DND-41 (cell line): Measurements from ENCODE around the gene FAM78A.

Experiments used
- ATAC-seq: fragments of 200-7000 bp; cut with Tn5 transposase; 3 replicates; pipeline ENCODE4 v1.9.1; 2021; ENCODE audit warnings: low read depth; ENCODE audit not compliant: insufficient read depth
- DNase-seq: peaks from one replicate; pipeline ENCODE4 v3.0.0-alpha.2; 2020
- H2AFZ ChIP-seq: 2 replicates; pipeline ENCODE4 v1.6.0; 2012; ENCODE audit warnings: low read depth, low read length
- H3K27ac ChIP-seq: 2 replicates; pipeline ENCODE4 v1.5.1; 2012; ENCODE audit warnings: low read length, inconsistent platforms
- H3K27me3 ChIP-seq: fragments of 200-600 bp; sonication (generic); 2 replicates; pipeline ENCODE4 v1.6.0; 2012; ENCODE audit warnings: low read length, mild to moderate bottlenecking, inconsistent platforms; ENCODE audit not compliant: insufficient read depth, poor library complexity
- H3K36me3 ChIP-seq: 2 replicates; pipeline ENCODE4 v1.5.1; 2012; ENCODE audit warnings: low read length, inconsistent platforms; ENCODE audit not compliant: insufficient read depth
- H3K4me1 ChIP-seq: 2 replicates; pipeline ENCODE4 v1.5.1; 2012; ENCODE audit warnings: mild to moderate bottlenecking, low read length; ENCODE audit not compliant: insufficient read depth
- H3K4me2 ChIP-seq: 2 replicates; pipeline ENCODE4 v1.6.0; 2012; ENCODE audit warnings: mild to moderate bottlenecking, moderate library complexity, low read length, inconsistent platforms; ENCODE audit not compliant: insufficient read depth
- H3K4me3 ChIP-seq, 2 experiments: fragments of 200-600 bp in 1 of 2; shearing (Covaris generic) in 1 of 2; 2 replicates each; pipeline ENCODE4 v1.5.1; 2012 to 2016; ENCODE audit warnings: inconsistent platforms in 2 of 2, low read length in 2 of 2, mild to moderate bottlenecking in 2 of 2, low read depth in 1 of 2, moderate library complexity in 1 of 2
- H3K79me2 ChIP-seq: 2 replicates; pipeline ENCODE4 v1.6.0; 2012; ENCODE audit warnings: low read length, inconsistent platforms; ENCODE audit not compliant: insufficient read depth
- H3K9ac ChIP-seq: 2 replicates; pipeline ENCODE4 v1.6.0; 2012; ENCODE audit warnings: low read depth, mild to moderate bottlenecking, inconsistent platforms, low read length, moderate library complexity
- H3K9me3 ChIP-seq: 2 replicates; pipeline ENCODE4 v1.5.1; 2012; ENCODE audit warnings: low read length, moderate library complexity, mild to moderate bottlenecking, inconsistent platforms; ENCODE audit not compliant: insufficient read depth, severe bottlenecking
- H4K20me1 ChIP-seq: 2 replicates; pipeline ENCODE4 v1.6.0; 2012; ENCODE audit warnings: low read length; ENCODE audit not compliant: insufficient read depth
- CTCF ChIP-seq: IDR thresholded peaks from 2 replicates; pipeline ENCODE4 v1.5.1; 2012; ENCODE audit warnings: borderline replicate concordance, low read length, moderate library complexity, mild to moderate bottlenecking; ENCODE audit not compliant: poor library complexity, severe bottlenecking; ENCODE audit errors: extremely low read depth
- EZH2 ChIP-seq: IDR thresholded peaks from 3 replicates; pipeline ENCODE4 v1.6.1; 2012; ENCODE audit warnings: borderline replicate concordance, low read depth, mild to moderate bottlenecking, moderate library complexity, low read length, inconsistent platforms; ENCODE audit not compliant: severe bottlenecking

FAM78A gene

GRCh38 chr9:131320031-131320685 is 43.8 kb upstream of the FAM78A start:
- no peak overlapping the region for H2AFZ ChIP-seq
- DNase-seq: no peak
- H3K36me3 ChIP-seq: no peaks in the 10 kb centered on the region
- no peaks in the 10 kb centered on the region for H3K4me1 ChIP-seq
- H3K79me2 ChIP-seq: no peaks in the 10 kb centered on the region
- H3K4me3 ChIP-seq: no peak overlapping the region
- H3K9me3 ChIP-seq: no peaks in the 10 kb centered on the region
- no peak overlapping the region for H3K9ac ChIP-seq
- no peaks in the 10 kb centered on the region for H4K20me1 ChIP-seq
- no peak for ATAC-seq
- no peak overlapping the region for H3K4me2 ChIP-seq
- H3K27ac ChIP-seq: no peak overlapping the region
- H3K27me3 ChIP-seq: no peaks in the 10 kb centered on the region
- TF ChIP-seq CTCF: no peak
- no peak for TF ChIP-seq EZH2

- no peak for DNase-seq
Observed at GRCh38 chr9:131319486-131319885, 43.2 kb upstream of the FAM78A start.

GRCh38 chr9:131318231-131319085 is 42.1 kb upstream of the FAM78A start:
- Histone ChIP-seq H3K4me3 (no peak overlapping the region), H3K36me3 (no peaks in the 10 kb centered on the region), H3K9ac (no peak overlapping the region), H3K4me2 (no peak overlapping the region), H3K79me2 (no peaks in the 10 kb centered on the region), H3K27ac (no peak overlapping the region), H2AFZ (no peak overlapping the region), H4K20me1 (no peaks in the 10 kb centered on the region), H3K27me3 (no peaks in the 10 kb centered on the region), H3K4me1 (no peaks in the 10 kb centered on the region), H3K9me3 (no peaks in the 10 kb centered on the region)
- TF ChIP-seq CTCF (no peak), EZH2 (no peak)
- ATAC-seq (no peak), DNase-seq (no peak)

More at GRCh38 chr9:131319486-131319885, 43.2 kb upstream of the FAM78A start:
- no peaks in the 10 kb centered on the region for H4K20me1 ChIP-seq
- no peaks in the 10 kb centered on the region for H3K27me3 ChIP-seq
- H3K4me3 ChIP-seq: no peak overlapping the region
- H3K36me3 ChIP-seq: no peaks in the 10 kb centered on the region
- no peaks in the 10 kb centered on the region for H3K9me3 ChIP-seq
- no peaks in the 10 kb centered on the region for H3K79me2 ChIP-seq
- no peak for ATAC-seq
- H3K4me1 ChIP-seq: no peaks in the 10 kb centered on the region
- TF ChIP-seq EZH2 (no peak), CTCF (no peak)
- no peak overlapping the region for H3K9ac ChIP-seq
- H3K27ac ChIP-seq: no peak overlapping the region
- H2AFZ ChIP-seq: no peak overlapping the region
- no peak overlapping the region for H3K4me2 ChIP-seq
